Measurements from ENCODE around the gene IGFBPL1. TPM values are rescaled to one million over a fixed set of nuclear protein-coding genes. Genes with fewer than 3 reads are reported as not detected.

Gene IGFBPL1
- polyA plus RNA-seq, 1 experiment = 0.07 TPM

- POLR2A ChIA-PET = no interaction called here
- TF ChIP-seq, protein P1, sequence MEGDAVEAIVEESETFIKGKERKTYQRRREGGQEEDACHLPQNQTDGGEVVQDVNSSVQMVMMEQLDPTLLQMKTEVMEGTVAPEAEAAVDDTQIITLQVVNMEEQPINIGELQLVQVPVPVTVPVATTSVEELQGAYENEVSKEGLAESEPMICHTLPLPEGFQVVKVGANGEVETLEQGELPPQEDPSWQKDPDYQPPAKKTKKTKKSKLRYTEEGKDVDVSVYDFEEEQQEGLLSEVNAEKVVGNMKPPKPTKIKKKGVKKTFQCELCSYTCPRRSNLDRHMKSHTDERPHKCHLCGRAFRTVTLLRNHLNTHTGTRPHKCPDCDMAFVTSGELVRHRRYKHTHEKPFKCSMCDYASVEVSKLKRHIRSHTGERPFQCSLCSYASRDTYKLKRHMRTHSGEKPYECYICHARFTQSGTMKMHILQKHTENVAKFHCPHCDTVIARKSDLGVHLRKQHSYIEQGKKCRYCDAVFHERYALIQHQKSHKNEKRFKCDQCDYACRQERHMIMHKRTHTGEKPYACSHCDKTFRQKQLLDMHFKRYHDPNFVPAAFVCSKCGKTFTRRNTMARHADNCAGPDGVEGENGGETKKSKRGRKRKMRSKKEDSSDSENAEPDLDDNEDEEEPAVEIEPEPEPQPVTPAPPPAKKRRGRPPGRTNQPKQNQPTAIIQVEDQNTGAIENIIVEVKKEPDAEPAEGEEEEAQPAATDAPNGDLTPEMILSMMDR (IDR thresholded peaks at IDR 0.05; ENCODE audit: low read depth, low read length) = no peak
- DNase-seq (ENCODE audit: low read depth, low spot score) = no peak
- H3K27ac ChIP-seq (ENCODE audit: low read depth, low read length) = no peak overlapping the region
- H3K9me3 ChIP-seq (ENCODE audit: control insufficient read depth, insufficient read depth, low read length) = no peaks in the 10 kb centered on the region
- no peak overlapping the region for H3K4me3 ChIP-seq (ENCODE audit: low read depth, low read length)
- CTCF ChIA-PET = interaction anchor here (0.6 to 1.5 kb wide), 4 partner anchors 27 to 502 kb away, joined by 3 to 5 read pairs (median 4); no protein-coding TSS in a partner anchor
- H3K27me3 ChIP-seq (ENCODE audit: control insufficient read depth, insufficient read depth, low read length) = peaks cover 3% of the 10 kb centered on the region
Measured at GRCh38 chr9:38360839-38361472, 63.3 kb downstream of the IGFBPL1 start.

DNA sequence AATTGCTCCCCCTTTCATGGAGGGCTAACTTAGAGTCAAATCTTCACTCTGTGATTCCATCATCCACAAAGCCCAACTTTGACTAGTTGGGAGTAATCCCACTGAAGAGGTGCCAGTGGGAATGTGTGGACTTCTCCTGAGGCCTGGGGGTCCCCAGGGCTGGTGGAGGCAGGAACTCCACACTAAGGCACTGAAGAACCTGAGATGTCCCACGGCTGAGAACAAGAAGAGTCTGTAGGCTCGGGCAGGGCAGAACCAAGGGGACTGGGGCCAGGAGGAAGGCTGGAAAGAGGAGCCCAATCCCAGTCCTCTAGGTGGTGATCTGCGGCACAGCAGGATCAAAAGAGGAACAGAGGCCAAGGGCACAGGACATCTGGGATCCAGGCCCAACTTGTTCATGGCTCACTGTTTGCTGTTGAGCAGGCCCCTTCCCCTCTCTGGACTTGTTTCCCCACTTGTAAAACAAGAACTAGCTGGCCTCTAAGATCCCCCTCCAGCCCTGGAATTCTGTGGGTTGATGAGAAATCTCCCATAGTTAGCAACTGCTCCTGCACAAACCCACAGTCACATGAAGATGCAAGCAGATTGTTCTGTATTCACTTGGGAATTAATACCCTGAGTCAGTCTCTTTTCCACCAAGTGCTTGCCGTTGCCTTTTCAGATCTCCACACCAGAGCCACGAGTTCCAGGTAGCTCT, 64.4 kb downstream of the IGFBPL1 start:
- CTCF ChIA-PET = interaction anchor here (1.1 kb wide), 1 partner anchor 501 kb away, joined by 3 read pairs; no protein-coding TSS in a partner anchor

DNA sequence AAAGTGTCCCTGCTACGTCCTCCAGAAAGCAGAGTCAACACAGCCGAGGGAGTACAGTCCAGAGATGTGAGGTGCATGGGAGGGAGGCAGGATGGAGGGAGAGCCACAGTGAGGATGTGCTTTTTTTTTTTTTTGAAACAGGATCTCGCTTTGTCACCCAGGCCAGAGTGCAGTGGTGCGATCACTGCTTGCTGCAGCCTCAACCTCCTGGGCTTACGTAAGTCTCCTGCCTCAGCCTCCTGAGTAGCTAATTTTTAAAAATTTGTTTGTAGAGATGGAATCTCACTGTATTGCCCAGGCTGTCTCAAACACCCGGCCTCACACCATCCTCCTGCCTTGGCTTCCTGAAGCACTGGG, 65.0 kb downstream of the IGFBPL1 start:
- POLR2A ChIA-PET = no interaction called here
- DNase-seq (ENCODE audit: low read depth, low spot score) = no peak
- H3K27ac ChIP-seq (ENCODE audit: low read depth, low read length) = no peak overlapping the region
- no peaks in the 10 kb centered on the region for H3K9me3 ChIP-seq (ENCODE audit: control insufficient read depth, insufficient read depth, low read length)
- H3K4me3 ChIP-seq (ENCODE audit: low read depth, low read length) = no peak overlapping the region
- TF ChIP-seq, protein P1 (IDR thresholded peaks at IDR 0.05; ENCODE audit: low read depth, low read length) = no peak
- CTCF ChIA-PET = no interaction called here
- peaks cover 3% of the 10 kb centered on the region for H3K27me3 ChIP-seq (ENCODE audit: control insufficient read depth, insufficient read depth, low read length)

More for the DNA sequence above, 64.4 kb downstream of the IGFBPL1 start:
- H3K9me3 ChIP-seq (ENCODE audit: control insufficient read depth, insufficient read depth, low read length) = no peaks in the 10 kb centered on the region
- peaks cover 3% of the 10 kb centered on the region for H3K27me3 ChIP-seq (ENCODE audit: control insufficient read depth, insufficient read depth, low read length)
- no peak overlapping the region for H3K4me3 ChIP-seq (ENCODE audit: low read depth, low read length)
- POLR2A ChIA-PET = no interaction called here
- H3K27ac ChIP-seq (ENCODE audit: low read depth, low read length) = no peak overlapping the region
- TF ChIP-seq, protein P1 (IDR thresholded peaks at IDR 0.05; ENCODE audit: low read depth, low read length) = no peak
- no peak for DNase-seq (ENCODE audit: low read depth, low spot score)

GRCh38 chr9:38358390-38359296, 65.6 kb downstream of the IGFBPL1 start:
- POLR2A ChIA-PET = no interaction called here

More at GRCh38 chr9:38358390-38359296, 65.6 kb downstream of the IGFBPL1 start:
- H3K27me3 ChIP-seq (ENCODE audit: control insufficient read depth, insufficient read depth, low read length) = peaks cover 7% of the 10 kb centered on the region
- DNase-seq (ENCODE audit: low read depth, low spot score) = no peak
- CTCF ChIA-PET = no interaction called here
- H3K27ac ChIP-seq (ENCODE audit: low read depth, low read length) = no peak overlapping the region
- TF ChIP-seq, protein P1 (IDR thresholded peaks at IDR 0.05; ENCODE audit: low read depth, low read length) = no peak
- H3K4me3 ChIP-seq (ENCODE audit: low read depth, low read length) = no peak overlapping the region
- H3K9me3 ChIP-seq (ENCODE audit: control insufficient read depth, insufficient read depth, low read length) = no peaks in the 10 kb centered on the region
